GM04503 (cell line): ENCODE measurements around the gene OR8I2.
"Not testable (repeated sequence)": the region's sequence is repeated elsewhere in the genome, so short reads cannot be mapped to it uniquely, and the experiment has no call there.

Experiments
- DNase-seq: peaks from one replicate; pipeline ENCODE4 v3.0.0-alpha.2; 2012; ENCODE audit warnings: low read depth

The OR8I2 gene

DNA sequence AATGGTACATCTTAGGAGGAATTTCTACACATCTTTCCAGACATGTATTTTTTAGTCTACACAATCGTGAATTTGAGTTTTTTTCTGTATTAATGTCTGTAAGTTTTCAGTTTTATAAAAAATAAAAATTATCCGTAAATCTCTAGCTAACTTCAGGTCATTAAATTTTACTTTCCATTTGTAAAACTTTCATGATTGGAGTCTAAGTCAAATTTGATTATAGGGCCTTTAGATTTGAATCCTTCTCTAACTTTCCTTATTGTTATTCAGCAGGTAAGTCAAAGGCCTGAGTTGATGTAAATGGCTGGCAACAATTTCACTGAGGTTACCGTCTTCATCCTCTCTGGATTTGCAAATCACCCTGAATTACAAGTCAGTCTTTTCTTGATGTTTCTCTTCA is at the start of gene OR8I2:
Gene OR8I2, plus strand, starts transcription at position 301 of the 400 bp plus-strand sequence. Its CDS starts 0 bp downstream, at position 301.
- DNase-seq = no peak

- no peak for DNase-seq
Measured at GRCh38 chr11:56045538-56045937, 47.6 kb upstream of the OR8I2 start.

GRCh38 chr11:56048480-56048879 is 44.6 kb upstream of the OR8I2 start:
- DNase-seq = no peak

- no peak for DNase-seq
Measured at GRCh38 chr11:56049487-56049886, 43.6 kb upstream of the OR8I2 start.

GRCh38 chr11:56056366-56056765 is 36.7 kb upstream of the OR8I2 start:
- DNase-seq = not testable (repeated sequence)

DNA sequence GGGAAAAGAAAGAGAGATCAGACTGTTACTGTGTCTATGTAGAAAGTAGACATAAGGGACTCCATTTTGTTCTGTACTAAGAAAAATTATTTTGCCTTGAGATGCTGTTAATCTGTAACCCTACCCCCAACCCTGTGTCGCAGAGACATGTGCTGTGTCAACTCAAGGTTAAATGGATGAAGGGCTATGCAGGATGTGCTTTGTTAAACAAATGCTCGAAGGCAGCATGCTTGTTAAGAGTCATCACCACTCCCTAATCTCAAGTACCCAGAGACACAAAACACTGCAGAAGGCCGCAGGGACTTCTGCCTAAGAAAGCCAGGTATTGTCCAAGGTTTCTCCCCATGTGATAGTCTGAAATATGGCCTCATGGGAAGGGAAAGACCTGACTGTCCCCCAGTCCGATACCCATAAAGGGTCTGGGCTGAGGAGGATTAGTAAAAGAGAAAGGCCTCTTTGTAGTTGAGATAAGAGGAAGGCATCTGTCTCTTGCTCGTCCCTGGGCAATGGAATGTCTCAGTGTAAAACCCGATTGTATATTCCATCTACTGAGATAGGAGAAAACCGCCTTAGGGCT is 35.4 kb upstream of the OR8I2 start:
- not testable (repeated sequence) for DNase-seq

DNA sequence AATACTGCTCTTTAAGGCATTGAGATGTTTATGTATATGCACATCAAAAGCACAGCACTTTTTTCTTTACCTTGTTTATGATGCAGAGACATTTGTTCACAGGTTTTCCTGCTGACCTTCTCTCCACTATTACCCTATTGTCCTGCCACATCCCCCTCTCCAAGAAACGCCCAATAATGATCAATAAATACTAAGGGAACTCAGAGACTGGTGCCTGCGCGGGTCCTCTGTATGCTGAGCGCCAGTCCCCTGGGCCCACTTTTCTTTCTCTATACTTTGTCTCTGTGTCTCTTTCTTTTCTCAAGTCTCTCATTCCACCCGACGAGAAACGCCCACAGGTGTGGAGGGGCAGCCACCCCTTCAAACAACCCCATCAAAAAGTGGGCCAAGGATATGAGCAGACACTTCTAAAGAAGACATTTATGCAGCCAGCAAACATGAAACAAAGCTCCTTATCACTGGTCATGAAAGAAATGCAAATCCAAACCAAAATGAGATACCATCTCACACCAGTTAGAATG is 34.8 kb upstream of the OR8I2 start:
- not testable (repeated sequence) for DNase-seq

DNA sequence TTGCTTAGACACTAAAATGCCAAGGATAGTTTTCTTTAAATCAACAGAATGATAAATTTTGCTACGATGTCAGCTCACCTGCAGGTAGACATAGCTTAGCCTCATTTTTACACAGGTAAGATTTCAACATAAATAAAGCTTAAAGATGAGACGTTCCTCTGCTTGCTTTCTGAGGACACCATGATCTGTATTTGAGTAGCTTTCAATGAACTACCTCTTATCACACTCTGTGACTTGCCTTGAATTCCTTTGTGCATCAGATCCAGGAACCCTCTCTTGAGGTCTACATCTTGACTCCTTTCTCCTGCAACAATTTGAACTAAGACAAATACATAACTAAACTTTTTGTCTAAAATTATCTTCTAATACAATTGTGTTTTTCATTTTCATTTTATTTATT is 26.1 kb upstream of the OR8I2 start:
- no peak for DNase-seq

- DNase-seq = no peak
Measured at GRCh38 chr11:56089697-56090096, 3.4 kb upstream of the OR8I2 start.

- no peak for DNase-seq
Measured at GRCh38 chr11:56103210-56103737, 10.2 kb downstream of the OR8I2 start, which contains the start of gene OR8H2. Gene OR8H2, plus strand, starts transcription at chr11:56103687. Its CDS starts 1,356 bp downstream, at chr11:56105043.

- DNase-seq = no peak
Measured at GRCh38 chr11:56122073-56122472, 29.0 kb downstream of the OR8I2 start, which contains the start of gene OR8H3. Gene OR8H3, plus strand, starts transcription at chr11:56122373. Its CDS starts 0 bp downstream, at chr11:56122373.

DNA sequence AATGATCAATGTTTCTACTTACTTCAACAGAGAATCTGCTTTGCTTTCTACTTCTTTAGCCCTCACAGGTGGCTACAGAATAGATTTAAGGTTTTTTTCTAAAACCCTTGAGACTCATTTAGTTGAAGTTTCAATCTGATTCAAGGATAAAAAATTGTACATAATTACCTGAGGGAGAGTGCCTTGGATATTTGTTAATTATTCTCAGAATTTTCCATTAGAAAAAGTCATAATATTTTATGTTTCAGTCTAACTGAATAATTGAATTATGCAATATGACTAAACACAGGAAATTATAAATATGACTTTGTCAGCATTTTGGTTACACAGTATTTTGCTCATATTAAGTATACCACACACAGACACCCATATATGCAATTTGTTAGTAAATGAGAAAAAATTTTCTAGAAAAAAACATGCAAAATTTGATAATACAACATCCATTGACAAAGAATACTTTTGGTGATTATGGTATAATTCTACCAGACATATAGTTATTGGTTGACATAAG is 47.1 kb downstream of the OR8I2 start, which contains the start of gene OR8J3:
Gene OR8J3, minus strand, starts transcription at position 51 of the 511 bp plus-strand sequence. CDS start 2,483 bp downstream, outside the sequence.
- DNase-seq = no peak

- not testable (repeated sequence) for DNase-seq
Measured at GRCh38 chr11:56143681-56144080, 50.6 kb downstream of the OR8I2 start.
